Measurements from ENCODE around the gene C3orf33.

DNA sequence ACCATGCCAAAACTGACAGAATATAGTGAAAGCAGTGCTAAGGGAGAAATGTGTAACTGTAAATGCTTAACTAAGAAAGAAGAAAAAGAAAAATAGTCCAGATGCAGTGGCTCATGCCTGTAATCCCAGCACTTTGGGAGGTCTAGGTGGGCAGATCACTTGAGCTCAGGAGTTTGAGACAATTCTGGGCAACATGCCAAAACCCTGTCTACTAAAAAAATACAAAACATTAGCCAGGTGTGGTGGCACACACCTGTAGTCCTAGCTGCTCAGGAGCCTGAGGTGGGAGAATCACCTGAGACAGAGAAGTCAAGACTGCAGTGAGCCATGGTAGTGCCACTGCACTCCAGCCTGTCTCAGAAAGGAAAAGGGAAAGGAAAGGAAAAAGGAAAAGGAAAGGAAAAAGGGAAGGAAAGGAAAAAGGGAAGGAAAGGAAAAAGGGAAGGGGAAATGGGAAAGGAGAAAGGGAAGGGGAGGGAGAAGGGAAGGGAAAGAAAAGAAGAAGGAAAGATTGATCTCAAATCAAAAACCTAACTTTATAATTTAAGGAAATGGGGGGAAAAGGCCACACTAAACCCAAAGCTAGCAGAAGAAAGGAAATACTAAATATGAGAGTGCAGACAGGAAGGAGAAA lies 20.3 kb downstream of the C3orf33 start:
- TF ChIP-seq, protein P1, sequence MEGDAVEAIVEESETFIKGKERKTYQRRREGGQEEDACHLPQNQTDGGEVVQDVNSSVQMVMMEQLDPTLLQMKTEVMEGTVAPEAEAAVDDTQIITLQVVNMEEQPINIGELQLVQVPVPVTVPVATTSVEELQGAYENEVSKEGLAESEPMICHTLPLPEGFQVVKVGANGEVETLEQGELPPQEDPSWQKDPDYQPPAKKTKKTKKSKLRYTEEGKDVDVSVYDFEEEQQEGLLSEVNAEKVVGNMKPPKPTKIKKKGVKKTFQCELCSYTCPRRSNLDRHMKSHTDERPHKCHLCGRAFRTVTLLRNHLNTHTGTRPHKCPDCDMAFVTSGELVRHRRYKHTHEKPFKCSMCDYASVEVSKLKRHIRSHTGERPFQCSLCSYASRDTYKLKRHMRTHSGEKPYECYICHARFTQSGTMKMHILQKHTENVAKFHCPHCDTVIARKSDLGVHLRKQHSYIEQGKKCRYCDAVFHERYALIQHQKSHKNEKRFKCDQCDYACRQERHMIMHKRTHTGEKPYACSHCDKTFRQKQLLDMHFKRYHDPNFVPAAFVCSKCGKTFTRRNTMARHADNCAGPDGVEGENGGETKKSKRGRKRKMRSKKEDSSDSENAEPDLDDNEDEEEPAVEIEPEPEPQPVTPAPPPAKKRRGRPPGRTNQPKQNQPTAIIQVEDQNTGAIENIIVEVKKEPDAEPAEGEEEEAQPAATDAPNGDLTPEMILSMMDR (IDR thresholded peaks at IDR 0.05) = no peak
- no peak for TF ChIP-seq POLR2A (IDR thresholded peaks at IDR 0.05)

All from heart left ventricle (tissue), 13 donors.